ENCODE results near the gene CHD2. TPM values are rescaled to one million over a fixed set of nuclear protein-coding genes. Genes with fewer than 3 reads are reported as not detected.
A peak's percentile ranks its signal among the peaks of the same experiment; 100 is the strongest.

Gene CHD2
- total RNA-seq, 1 experiment from 2014 or later, result 81.8 TPM

DNA sequence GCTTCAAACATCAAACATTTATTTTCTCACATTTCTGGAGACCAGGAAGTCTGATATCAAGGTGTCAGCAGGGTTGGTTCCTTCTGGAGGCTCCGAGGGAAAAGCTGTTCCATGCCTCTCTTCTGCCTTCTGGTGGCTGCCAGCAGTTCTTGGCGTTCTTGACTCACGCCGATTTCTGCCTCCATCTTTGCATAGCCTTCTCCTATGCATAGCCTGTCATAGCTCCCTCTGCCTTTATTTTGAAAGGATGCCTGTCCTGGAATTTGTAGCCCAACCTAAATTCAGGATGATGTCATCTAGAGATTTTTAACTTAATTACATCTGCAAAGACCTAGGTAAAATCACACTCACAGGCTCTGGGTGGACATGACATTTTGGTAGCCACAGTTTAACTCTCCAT is 118.5 kb downstream of the CHD2 start:
- Histone ChIP-seq H3K4me1 (ENCODE audit: control insufficient read depth, insufficient read depth, low read length) (no peaks in the 10 kb centered on the region), H3K9me3 (ENCODE audit: control insufficient read depth, insufficient read depth, low read depth, low read length) (no peaks in the 10 kb centered on the region), H3K27me3 (ENCODE audit: control insufficient read depth, insufficient read depth, low read length) (no peaks in the 10 kb centered on the region), H3K36me3 (ENCODE audit: control insufficient read depth, insufficient read depth, low read length) (peaks cover 73% of the 10 kb centered on the region), H3K4me3 (ENCODE audit: low read depth in 2 of 2, low read length in 2 of 2) (no peak overlapping the region), H3K27ac (ENCODE audit: low read length) (no peak overlapping the region)
- DNase-seq (ENCODE audit: low read depth, low spot score), result no peak
- intact Hi-C loops (cut with micrococcal nuclease; ENCODE audit: unreplicated experiment) (loop anchor here (10.0 kb wide), 1 partner anchor 224 kb away; no protein-coding TSS in a partner anchor), in situ Hi-C loops (cut with HindIII; ENCODE audit: low pct_unique_long_range_greater_than_20kb, low sequenced_read_pairs) (no loop called here)
- ATAC-seq, result peak; percentile 49
- BruUV-seq (replicated peaks), result no TSS peak
- ChIA-PET CTCF (no interaction called here), POLR2A (no interaction called here)
- TF ChIP-seq, protein P1, sequence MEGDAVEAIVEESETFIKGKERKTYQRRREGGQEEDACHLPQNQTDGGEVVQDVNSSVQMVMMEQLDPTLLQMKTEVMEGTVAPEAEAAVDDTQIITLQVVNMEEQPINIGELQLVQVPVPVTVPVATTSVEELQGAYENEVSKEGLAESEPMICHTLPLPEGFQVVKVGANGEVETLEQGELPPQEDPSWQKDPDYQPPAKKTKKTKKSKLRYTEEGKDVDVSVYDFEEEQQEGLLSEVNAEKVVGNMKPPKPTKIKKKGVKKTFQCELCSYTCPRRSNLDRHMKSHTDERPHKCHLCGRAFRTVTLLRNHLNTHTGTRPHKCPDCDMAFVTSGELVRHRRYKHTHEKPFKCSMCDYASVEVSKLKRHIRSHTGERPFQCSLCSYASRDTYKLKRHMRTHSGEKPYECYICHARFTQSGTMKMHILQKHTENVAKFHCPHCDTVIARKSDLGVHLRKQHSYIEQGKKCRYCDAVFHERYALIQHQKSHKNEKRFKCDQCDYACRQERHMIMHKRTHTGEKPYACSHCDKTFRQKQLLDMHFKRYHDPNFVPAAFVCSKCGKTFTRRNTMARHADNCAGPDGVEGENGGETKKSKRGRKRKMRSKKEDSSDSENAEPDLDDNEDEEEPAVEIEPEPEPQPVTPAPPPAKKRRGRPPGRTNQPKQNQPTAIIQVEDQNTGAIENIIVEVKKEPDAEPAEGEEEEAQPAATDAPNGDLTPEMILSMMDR (IDR thresholded peaks at IDR 0.05), result peak; percentile 56; the same call in 1 of the 2 replicates
- no peak for TF ChIP-seq TCF7L2 (IDR thresholded peaks at IDR 0.05; ENCODE audit: low read depth, low read length)
- TF ChIP-seq SIN3A (IDR thresholded peaks at IDR 0.05; ENCODE audit: borderline replicate concordance, insufficient read depth, low read depth, low read length), result no peak
- TF ChIP-seq, protein P2, sequence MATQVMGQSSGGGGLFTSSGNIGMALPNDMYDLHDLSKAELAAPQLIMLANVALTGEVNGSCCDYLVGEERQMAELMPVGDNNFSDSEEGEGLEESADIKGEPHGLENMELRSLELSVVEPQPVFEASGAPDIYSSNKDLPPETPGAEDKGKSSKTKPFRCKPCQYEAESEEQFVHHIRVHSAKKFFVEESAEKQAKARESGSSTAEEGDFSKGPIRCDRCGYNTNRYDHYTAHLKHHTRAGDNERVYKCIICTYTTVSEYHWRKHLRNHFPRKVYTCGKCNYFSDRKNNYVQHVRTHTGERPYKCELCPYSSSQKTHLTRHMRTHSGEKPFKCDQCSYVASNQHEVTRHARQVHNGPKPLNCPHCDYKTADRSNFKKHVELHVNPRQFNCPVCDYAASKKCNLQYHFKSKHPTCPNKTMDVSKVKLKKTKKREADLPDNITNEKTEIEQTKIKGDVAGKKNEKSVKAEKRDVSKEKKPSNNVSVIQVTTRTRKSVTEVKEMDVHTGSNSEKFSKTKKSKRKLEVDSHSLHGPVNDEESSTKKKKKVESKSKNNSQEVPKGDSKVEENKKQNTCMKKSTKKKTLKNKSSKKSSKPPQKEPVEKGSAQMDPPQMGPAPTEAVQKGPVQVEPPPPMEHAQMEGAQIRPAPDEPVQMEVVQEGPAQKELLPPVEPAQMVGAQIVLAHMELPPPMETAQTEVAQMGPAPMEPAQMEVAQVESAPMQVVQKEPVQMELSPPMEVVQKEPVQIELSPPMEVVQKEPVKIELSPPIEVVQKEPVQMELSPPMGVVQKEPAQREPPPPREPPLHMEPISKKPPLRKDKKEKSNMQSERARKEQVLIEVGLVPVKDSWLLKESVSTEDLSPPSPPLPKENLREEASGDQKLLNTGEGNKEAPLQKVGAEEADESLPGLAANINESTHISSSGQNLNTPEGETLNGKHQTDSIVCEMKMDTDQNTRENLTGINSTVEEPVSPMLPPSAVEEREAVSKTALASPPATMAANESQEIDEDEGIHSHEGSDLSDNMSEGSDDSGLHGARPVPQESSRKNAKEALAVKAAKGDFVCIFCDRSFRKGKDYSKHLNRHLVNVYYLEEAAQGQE (IDR thresholded peaks at IDR 0.05; ENCODE audit: insufficient read depth in 1 of 2, low read depth in 2 of 2, low read length in 1 of 2), result no peak

DNA sequence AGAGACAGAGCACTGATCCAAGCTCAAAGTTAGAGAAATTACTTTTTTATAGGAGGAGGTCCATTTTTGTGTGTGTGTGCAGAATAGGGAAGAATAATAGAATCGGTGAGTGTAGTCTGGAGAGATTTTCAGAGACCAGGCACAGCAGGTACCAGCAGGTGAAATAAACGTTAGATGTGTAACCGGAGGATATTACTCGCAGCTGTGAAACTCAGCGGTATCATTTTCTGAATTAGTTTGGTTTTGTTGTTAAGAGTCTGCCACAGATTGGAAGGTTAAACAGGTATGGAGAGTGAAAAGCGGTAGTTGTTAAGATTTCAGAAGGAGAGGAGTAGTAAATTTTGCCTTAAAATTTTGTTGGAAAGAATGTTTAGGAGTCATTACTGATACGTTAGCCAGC is 119.0 kb downstream of the CHD2 start:
- ChIA-PET POLR2A (no interaction called here), CTCF (no interaction called here)
- intact Hi-C loops (cut with micrococcal nuclease; ENCODE audit: unreplicated experiment) (loop anchor here (10.0 kb wide), 1 partner anchor 224 kb away; no protein-coding TSS in a partner anchor), in situ Hi-C loops (cut with HindIII; ENCODE audit: low pct_unique_long_range_greater_than_20kb, low sequenced_read_pairs) (no loop called here)
- Histone ChIP-seq H3K4me3 (ENCODE audit: low read depth in 2 of 2, low read length in 2 of 2) (no peak overlapping the region), H3K27me3 (ENCODE audit: control insufficient read depth, insufficient read depth, low read length) (no peaks in the 10 kb centered on the region), H3K4me1 (ENCODE audit: control insufficient read depth, insufficient read depth, low read length) (no peaks in the 10 kb centered on the region), H3K27ac (ENCODE audit: low read length) (no peak overlapping the region), H3K36me3 (ENCODE audit: control insufficient read depth, insufficient read depth, low read length) (peaks cover 75% of the 10 kb centered on the region), H3K9me3 (ENCODE audit: control insufficient read depth, insufficient read depth, low read depth, low read length) (no peaks in the 10 kb centered on the region)
- no peak for ATAC-seq
- no peak for DNase-seq (ENCODE audit: low read depth, low spot score)
- BruUV-seq (replicated peaks), result no TSS peak
- TF ChIP-seq POLR2AphosphoS5 (IDR thresholded peaks at IDR 0.05; ENCODE audit: low read depth, low read length) (no peak), TCF7L2 (IDR thresholded peaks at IDR 0.05; ENCODE audit: low read depth, low read length) (no peak), SIN3A (IDR thresholded peaks at IDR 0.05; ENCODE audit: borderline replicate concordance, insufficient read depth, low read depth, low read length) (no peak)
- TF ChIP-seq, protein P2 (IDR thresholded peaks at IDR 0.05; ENCODE audit: insufficient read depth in 1 of 2, low read depth in 2 of 2, low read length in 1 of 2), result no peak
- TF ChIP-seq, protein P1 (IDR thresholded peaks at IDR 0.05), result no peak
